HG03442 (cell line): ENCODE data around the gene CBX8.
A peak's percentile ranks its signal among the peaks of the same experiment; 100 is the strongest.

ENCODE experiments used
- ATAC-seq: cut with Tn5 transposase; IDR thresholded peaks from one replicate; pipeline ENCODE4 v1.9.1; 2021; ENCODE audit warnings: mild to moderate bottlenecking, moderate library complexity; ENCODE audit not compliant: unreplicated experiment

The CBX8 gene

DNA sequence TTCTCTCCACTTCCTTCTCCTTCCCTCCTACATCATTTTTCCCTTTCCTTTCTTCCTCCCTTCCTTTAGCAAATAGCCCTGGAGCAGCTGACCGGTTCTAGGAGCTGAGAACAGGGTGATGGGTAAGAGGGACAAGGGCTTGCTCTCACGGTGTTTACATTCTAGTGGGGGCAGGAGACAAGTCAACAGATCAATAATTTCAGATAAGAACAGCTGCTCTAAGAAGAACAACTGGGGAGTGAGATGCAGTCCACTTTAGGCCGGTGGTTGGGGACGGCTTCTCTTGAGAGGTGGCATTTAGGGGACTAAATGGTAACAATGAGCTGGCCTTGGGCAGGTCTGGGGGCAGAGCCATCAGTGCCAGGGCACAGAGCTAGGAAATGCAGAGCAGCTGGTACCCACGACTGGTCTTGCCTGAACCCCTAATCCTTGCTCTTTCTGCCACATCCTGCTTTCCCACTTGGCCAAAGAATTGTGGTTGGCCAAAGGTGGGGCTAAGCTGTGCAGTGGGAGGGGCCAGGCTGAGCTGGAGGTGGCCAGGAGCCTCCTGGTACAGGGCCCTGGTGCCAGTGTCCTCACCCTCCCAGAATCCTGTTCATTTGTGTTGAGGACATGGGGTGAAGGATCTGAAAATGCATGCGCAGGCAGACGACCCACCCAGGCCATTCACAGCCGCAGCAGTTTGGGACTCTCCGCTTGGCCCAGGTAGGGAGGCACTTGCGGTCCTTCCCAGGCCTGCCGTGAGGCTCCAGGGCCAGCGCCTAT, 24.6 kb upstream of the CBX8 start:
- ATAC-seq, result no peak

DNA sequence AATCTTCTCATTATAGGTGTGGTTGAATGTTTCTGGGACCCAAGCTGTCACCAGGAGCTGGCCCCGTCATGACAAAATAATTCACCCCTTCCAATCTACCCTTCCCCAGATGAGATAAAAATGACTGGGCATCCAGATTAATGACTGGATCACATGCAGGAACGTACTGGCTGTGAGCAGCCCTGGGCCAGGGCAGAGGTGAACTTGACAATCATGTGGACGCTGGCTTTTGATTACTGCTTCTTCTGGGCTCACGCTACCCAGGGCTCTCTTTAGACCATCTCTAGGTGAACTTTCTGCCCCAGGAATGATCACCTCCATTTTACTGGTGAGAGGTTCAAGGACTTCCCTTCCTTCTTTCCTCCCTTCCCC, 24.1 kb upstream of the CBX8 start:
- ATAC-seq, result no peak

DNA sequence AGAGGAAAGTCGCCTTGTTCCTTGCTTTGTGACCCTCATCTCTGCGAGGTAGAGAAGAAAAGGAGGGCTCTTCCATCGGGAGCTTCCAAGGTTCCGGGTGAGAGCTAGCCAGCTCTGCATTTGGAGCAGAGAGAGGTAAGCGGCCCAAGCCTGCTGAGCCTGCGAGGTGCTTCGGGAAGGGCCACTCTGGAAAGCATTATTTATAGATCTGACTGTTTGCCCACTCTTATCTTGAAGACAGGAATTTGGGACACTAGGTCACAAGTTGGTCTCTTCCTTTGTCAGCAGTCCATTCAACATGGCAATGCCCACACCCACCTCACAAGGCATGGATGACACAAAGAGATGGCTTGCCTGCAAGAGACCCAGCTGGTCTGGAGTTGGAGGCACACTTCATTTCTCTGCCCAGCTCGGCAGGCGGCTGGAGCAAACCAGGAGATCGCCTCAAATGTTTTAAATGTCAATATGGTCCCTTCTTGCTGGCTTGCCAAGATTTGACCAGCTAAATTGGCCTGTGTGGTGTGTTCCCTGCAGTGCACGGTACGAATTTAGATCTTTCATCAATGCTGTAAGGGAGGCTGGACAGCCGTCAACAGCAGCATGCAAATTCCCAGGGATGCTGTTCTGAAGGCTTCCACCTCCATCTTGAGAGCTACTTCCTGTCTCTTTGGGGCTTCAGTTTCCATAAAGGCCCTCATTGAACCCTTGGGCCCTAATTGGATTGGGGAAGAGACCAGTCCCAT, 22.8 kb upstream of the CBX8 start:
- ATAC-seq, result no peak

DNA sequence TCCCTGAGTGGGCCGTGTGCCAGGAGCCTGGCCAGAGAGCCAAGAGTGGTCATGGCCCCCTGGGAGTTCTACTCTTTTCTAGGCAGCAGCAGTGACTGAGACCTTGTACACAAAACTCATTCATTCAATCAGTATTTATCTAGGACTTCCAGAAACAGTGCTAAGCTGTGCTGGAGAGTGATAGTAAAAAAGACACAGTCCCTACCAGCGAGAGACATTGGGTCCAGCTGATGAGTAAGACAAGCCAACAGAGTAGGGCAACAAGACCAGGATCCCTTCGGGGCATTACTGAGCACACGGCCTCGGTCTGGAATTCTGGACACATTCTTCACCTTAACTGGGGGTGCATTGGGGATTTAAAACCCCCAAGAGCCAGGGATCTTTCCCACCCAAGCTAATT, 22.2 kb upstream of the CBX8 start:
- no peak for ATAC-seq

DNA sequence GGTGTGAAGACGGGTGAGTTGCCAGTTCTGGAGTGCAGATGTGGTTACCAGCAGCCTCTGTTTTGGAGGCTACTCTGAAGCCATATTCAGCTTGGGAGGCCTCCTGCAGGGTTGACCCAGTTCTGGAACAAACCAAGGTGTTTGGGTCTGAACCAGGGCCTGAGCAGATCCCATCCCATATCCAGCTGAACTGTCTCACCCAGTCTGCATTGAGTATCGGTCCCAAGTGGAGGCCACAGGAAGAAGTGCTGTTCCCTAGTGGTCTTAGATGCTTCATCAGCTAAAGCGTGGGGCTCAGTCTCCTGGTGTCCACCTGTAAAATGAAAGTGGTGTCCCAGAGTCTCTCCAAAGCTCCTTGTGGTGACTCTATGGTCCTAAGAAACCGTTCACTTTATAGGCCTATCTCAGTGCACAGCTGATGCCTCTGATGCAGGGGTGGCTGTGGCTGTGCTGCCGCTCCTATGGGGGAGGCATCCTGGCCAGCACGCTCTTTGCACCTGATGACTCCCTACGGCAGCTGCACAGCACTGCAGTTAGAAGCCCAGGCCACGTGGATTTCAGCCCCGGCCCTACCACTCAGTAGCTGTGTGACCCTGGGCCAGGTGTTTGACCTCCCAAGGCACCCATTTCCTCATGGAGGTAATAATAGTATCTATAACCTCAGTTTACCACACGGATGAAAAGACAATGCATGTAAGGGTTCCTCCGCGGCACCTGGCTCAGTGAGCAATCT, 21.3 kb upstream of the CBX8 start:
- ATAC-seq, result no peak

DNA sequence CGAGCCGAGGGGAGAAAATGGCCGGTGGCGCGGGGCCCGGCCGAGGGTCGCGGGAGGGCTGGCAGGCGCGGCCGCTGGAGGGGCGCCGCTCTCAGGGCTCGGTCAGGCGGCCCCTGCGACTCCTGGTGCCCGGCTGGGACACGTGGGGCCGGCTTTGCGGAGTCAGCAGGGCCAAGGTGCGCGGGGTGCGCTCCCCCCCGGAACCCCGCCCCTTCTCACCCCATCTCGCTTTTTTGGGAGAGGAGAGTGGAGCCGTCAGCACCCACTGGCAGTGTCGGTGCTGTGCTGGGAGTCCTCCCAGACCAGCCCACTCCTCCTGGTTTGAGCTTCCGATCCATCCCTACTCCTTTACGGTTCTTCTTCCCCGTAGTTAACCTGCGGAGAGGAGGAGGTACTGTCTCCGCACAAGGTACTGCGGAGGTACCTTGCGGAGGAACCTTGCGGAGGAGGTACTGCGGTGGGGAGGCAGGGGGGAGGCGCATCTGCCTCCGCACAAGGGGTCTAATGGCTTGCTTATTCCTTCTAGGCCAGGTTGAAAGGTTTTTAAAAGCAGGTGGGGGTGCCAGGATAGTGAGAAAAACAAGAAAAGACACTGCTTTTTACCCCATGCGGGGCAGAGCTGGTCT, 19.1 kb upstream of the CBX8 start:
- no peak for ATAC-seq

DNA sequence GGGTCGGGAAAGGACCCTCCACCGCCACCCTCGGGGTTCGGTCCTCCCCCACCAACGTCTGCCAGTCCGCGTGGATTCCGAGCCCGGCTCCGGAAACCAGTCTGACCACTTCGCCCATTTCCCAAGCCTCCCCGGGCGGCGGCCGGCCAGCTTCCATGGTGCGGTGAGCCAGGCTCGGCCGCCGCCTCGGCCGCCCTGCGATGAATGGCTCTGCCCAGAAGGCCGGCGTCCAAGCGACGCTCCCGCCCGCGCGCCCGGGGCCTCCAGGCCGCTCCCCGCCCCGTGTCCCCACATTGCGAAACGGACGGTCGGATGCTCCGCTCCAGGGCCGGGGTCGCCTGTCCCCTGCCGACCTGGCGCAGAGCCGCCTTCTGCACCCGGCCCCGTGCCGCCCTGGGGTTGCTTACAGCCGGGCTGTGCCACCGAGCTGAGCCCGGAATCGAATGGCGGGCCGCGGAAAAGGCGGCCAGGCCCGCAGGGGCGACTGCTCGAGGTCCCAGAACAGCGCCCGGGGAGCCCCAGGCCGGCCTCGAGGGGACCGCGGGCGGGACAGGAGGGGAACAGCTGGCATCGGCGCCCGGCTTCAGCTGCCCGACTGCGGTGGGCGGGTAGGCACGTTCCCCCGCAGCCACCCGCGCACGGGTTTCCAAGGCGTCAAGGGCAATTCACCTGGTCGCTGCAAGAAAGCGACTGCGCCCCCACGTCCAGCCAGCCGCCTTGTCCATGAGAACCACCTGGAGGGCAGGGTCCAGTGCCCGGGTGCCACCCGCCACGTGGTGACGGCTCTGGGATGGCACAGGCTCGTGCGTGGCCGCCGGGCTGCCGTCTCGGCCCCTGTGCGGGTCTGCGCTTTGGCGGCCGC, 18.3 kb upstream of the CBX8 start:
- ATAC-seq, result no peak

DNA sequence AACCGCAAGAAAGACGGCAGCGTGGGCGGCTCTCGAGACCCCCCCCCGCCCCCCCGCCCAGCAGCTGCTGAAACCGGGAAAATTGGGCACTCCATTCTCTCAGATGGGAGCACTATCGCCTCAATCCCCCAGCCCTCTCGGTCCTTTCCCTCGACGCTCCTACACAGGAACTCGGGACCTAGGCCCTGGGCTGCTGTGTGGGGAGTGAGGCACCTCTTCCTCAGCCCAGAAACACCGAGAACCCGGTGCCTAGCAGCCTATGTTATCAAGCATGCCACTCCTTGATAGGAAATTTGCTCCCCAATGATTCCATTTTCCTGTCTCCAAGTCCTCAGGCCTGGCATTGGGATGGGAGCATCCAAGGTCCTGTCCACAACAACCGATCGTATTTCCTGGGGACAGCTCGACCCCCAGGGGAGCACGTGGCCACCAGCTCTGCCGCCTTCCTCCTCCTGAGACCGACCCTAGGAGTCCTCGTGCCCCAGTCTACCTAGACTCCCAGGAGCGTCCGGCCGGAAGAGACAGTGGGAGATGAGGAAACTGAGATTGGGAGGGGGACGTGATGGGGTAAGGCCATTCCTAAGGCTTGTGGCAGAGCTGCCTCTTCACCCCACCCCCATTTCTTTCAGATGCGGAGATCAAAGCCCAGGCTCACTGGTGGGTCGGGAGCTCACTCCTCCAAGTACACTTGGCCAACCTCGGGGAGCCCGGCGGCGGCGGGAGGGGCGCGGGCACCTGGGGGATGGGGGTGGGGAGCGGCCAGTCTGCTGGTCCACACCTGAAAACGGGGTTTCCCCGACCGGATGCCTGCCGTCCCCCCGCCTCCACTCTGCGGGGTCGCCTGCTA, 17.5 kb upstream of the CBX8 start:
- no peak for ATAC-seq

DNA sequence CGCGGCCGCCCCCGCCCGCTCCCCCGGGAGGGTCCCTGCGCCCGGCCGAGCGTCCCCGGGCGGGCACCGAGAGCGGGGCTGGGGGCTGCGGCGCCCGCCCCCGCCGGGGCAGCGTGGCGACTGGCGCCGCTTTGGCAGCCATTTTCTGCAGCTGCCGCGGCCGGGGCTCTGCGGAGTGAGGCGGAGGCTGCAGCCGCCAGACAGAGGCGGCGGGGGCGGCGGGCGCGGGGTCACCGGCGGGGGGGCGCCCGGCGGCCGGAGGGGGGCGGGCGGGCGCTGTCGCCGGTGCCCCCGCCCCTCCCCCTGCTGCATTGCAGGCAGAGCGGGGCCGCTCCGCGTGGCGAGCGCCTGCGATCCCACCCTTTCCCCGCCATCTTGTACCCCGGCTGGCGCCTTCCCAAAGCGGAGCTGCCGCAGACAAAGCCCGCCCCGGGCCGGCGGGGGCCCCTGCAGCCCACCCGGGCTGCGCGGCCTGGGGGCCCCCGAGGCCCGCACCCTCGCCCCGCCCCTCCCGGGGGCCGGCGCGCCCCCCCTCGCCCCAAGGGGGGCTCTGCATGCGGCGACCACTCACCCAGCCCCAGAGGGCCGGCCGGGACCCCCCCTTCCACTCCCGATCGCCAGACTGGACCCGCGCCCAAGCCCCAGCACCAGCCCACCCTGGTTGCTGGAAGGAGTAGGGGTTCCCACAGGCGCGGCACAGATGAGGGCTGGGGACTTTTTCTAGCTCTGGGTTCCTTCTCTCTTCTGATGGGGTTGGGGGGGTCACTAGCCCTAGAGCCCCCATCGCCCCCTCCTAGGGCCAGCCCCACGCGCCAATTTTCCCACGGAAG, 16.6 kb upstream of the CBX8 start:
- ATAC-seq, result no peak

DNA sequence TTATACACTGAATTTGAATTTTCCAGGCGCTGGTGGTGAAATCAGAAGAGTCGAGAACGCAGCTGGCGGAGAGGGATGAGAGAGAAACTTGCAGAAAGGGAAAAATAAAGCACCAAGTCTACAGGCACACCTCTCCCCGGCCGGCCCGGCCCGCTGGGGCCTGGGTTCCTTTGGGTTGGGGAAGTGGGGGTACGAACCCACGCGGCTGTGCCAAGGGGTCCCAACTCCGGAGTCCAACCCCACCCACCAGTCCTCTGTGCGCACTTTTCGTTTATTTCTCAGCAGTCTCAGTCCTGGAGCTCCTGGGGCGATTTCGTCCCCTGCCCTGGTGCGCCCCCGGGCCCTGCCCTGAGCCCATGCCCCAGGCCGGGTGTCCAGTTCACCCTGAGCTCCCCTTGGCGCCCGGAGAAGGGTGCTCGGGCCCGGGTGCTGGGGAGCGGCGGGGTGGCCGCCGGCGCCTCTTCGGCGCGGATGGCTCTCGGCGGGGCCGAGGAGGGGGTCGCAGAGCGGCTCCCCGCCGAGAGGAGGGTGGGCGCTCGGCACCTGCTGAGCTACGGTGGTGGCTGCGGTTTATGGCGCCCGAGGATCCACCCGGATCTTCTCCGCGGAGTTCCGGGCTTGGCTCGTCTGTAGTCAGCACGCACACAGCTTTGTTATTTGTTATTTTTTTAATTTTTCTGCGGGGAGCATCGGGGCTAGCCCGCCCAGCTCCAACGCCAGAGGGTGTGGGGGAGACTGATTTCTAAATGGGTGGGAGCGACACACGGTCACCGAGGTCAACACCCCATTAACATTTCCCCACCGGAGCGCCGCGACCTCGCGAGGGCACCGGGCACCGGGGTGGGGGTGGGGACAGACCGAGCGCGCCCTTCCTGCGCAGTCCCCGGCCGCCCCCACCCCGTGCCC, 15.7 kb upstream of the CBX8 start:
- ATAC-seq, result no peak

DNA sequence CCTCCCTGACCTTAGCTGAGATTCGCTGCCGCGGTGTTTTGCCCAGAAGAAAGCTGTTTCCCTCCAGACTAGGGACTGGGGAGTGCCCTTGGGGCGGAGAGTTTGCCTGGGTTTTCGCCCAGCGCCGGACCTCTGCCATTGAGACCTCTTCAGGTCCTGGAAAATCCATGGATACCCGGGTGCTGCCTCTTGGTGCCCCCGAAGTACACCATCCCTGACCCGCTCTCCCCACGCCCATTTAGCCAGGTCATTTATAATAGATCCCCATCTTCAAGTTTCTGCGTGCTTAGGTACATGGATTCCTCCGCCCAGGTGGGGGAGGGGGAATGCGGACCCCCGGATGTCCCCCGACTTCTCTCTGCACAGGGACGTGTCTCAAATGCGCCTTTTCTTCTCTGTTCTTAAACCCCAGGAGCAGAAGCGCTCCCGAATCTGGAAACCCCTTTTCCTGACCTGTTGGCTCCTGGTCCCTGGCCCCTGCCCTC, 15.0 kb upstream of the CBX8 start:
- no peak for ATAC-seq

DNA sequence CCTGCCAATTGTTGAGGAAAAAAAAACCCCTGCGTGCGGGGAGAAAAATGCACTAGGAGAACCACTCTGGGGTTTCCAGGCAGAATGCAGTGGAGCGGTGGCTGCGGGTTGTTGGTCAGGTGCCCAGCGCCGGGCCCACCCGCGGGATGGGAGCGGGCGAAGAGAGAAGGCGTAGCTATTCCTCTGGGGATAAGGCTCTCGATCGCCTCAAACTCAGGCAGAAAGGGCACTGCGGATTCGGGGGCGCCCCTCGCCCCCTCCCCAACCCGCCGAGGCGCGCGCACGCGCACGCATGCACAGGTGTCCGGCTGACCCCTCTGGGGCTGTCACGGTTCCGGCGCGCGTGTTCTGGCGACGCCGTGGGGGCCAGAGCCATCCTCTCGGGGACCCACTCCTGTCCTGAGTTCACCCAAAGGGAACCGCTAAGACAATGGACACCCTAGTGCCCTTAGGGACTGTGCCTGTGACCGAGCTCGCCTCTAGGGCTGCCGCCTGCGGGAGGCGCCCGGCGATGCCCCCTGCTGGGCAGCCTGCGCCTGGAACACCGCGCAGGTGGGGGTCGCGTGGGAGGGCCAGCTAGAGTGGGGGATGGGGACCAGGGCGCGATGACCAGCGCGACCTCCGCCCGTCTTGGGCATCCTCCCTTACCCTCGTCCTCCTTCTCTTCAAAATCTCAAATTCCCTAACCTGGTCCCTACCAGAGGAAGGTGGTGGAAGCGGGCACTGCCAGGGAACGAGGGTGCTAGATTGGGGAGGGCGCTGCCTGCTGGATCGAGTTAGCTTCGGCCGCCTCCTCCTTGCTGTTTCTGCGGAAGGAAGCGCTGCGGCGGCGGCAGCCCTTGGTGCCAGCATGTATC, 14.4 kb upstream of the CBX8 start:
- ATAC-seq, result no peak

DNA sequence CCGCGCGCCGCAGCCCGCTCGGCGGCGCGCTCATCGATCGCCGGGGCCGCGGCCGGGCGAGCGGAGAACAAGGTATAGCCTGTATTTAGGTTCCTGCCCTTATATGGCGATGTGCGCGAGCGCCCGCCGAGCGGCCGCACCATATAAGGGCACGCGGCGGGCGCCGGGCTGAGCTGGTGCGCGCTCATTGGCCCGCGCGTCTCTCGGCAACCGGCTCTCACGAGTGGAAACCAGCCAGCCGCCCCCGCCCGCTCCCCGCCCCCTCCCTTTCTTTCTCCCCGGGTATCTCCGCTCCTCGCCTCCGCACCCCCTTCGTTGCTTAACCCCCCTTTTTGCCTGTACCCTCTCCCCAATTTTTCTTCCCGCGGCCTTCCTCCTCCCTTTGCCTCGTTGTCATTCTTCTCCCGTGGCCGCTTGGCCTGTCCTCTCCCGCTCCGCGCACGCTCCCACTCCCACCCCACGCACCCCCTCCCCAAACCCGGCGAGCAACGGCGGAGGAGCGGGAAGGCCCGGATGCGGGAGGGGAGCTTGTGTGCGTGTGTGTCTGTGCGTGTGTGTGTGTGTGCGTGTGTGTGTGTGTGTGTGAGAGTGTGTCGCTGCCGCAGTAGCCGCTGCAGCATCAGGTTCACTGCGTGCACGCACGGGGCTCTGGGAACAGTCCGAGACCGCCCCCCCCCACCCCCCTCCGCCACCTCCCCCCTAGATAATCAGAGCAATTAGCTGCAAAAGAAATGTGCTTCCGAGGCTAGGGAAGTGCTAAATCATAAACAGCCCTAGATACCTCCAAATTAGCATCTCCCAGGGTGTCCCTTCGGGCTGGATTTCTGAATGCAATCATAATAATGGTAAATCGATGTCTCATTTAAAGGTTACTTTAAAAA, 13.5 kb upstream of the CBX8 start:
- ATAC-seq, result peak; percentile 66

DNA sequence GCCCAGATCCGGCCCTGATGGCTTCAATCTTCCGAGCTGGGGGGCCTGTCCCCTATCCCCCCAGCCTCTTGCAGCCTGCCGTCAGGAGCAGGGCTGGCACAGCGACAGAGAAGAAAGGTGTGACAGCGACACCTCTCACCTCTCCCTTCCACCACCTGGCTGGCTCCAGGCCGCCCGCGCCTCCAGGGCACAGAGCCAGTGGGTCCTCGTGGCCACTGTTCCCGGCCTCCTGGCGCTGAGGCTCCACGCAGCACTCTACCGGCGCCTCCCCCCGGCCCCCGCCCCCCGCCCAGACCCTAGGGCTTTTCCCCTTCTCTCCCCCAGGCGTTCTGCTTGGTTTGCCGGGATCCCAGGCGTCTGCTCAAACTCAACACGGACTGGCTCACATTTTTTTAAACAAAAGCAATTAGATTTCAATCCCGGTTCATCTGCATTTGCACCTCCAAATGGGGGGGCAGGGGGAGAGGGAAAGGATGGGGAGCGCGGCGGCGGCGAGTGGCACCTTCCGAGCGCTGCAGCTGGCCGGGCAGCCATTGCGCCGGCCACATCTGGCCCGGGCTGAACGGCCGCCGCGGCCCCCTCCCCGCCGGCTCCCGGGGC, 12.8 kb upstream of the CBX8 start:
- no peak for ATAC-seq
